ENCODE measurements around the gene COA4. TPM values are rescaled to one million over a fixed set of nuclear protein-coding genes. Genes with fewer than 3 reads are reported as not detected.

The COA4 gene
- total RNA-seq, 4 donors from 2014 or later: 51.9 to 92.0 (median 75.7) TPM

- ATAC-seq (ENCODE audit: low FRiP score): no peak
- TF ChIP-seq CTCF (IDR thresholded peaks at IDR 0.05): no peak
- DNase-seq (ENCODE audit: low spot score): no peak
Measured at GRCh38 chr11:73866095-73866579, 10.5 kb downstream of the COA4 start.

GRCh38 chr11:73862986-73863385 lies 13.7 kb downstream of the COA4 start:
- no peak for DNase-seq (ENCODE audit: low spot score)
- ATAC-seq (ENCODE audit: low FRiP score): no peak
- no peak for TF ChIP-seq CTCF (IDR thresholded peaks at IDR 0.05)

- TF ChIP-seq CTCF (IDR thresholded peaks at IDR 0.05): no peak
- DNase-seq (ENCODE audit: low spot score) (no peak), ATAC-seq (ENCODE audit: low FRiP score) (no peak)
Measured at GRCh38 chr11:73860202-73860601, 16.4 kb downstream of the COA4 start.

GRCh38 chr11:73859671-73860070 lies 17.0 kb downstream of the COA4 start:
- DNase-seq (ENCODE audit: low spot score): no peak
- no peak for TF ChIP-seq CTCF (IDR thresholded peaks at IDR 0.05)
- ATAC-seq (ENCODE audit: low FRiP score): no peak

GRCh38 chr11:73856031-73856567 lies 20.5 kb downstream of the COA4 start:
- ATAC-seq (ENCODE audit: low FRiP score) (no peak), DNase-seq (ENCODE audit: low spot score) (no peak)
- no peak for TF ChIP-seq CTCF (IDR thresholded peaks at IDR 0.05)

GRCh38 chr11:73854680-73855079 lies 22.0 kb downstream of the COA4 start:
- DNase-seq (ENCODE audit: low spot score) (no peak), ATAC-seq (ENCODE audit: low FRiP score) (no peak)
- no peak for TF ChIP-seq CTCF (IDR thresholded peaks at IDR 0.05)

- no peak for ATAC-seq (ENCODE audit: low FRiP score)
- no peak for TF ChIP-seq CTCF (IDR thresholded peaks at IDR 0.05)
Measured at GRCh38 chr11:73852049-73852448, 24.6 kb downstream of the COA4 start.

More at GRCh38 chr11:73852049-73852448, 24.6 kb downstream of the COA4 start:
- no peak for DNase-seq (ENCODE audit: low spot score)

All from omental fat pad (tissue), 4 donors.